ENCODE results near the gene SPIRE1. TPM values are rescaled to one million over a fixed set of nuclear protein-coding genes. Genes with fewer than 3 reads are reported as not detected.

SPIRE1 gene
- total RNA-seq, 1 experiment from 2014 or later = 2.5 TPM

- H3K9ac ChIP-seq (ENCODE audit: low read length) = no peak overlapping the region
- H3K9me2 ChIP-seq (replicated peaks; ENCODE audit: insufficient read depth, low read length) = no peaks in the 10 kb centered on the region
- H3K4me2 ChIP-seq (ENCODE audit: low read depth, low read length, poor library complexity, severe bottlenecking) = no peak overlapping the region
- no peak for DNase-seq
- H4K20me1 ChIP-seq (ENCODE audit: insufficient read depth, low read depth, low read length) = no peaks in the 10 kb centered on the region
- H2AFZ ChIP-seq (ENCODE audit: low read length) = no peak overlapping the region
- H3K4me3 ChIP-seq (ENCODE audit: low read length) = no peak overlapping the region
- no peaks in the 10 kb centered on the region for H3K36me3 ChIP-seq (ENCODE audit: insufficient read depth, low read length)
- no peaks in the 10 kb centered on the region for H3K79me2 ChIP-seq (ENCODE audit: low read length)
- no peak overlapping the region for H3K27ac ChIP-seq (ENCODE audit: low read length)
- H3K9me3 ChIP-seq (ENCODE audit: low read length) = no peaks in the 10 kb centered on the region
- no peaks in the 10 kb centered on the region for H3K27me3 ChIP-seq (ENCODE audit: low read length)
- H3K4me1 ChIP-seq (ENCODE audit: low read length) = no peaks in the 10 kb centered on the region
Measured at GRCh38 chr18:12463191-12463590, 194.7 kb downstream of the SPIRE1 start.

DNA sequence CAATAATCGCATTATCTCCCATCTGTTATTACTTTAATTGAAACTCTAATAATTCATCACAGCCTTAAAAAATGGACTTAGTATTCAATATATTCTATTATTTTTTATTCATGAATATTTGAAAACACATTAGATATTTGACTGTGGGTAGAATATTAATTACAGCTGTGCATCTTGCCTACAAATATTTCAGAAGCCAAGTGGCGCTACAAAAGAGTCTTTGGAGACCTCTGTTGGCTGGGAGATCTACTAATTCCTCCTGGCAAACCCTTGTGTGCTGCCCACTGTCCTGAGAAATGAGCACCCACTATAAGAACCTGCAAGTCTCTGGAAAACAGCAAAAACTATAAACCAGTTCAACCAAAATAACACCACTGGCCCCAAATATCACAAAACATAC, 195.7 kb downstream of the SPIRE1 start:
- H2AFZ ChIP-seq (ENCODE audit: low read length) = no peak overlapping the region
- H4K20me1 ChIP-seq (ENCODE audit: insufficient read depth, low read depth, low read length) = no peaks in the 10 kb centered on the region
- H3K9me2 ChIP-seq (replicated peaks; ENCODE audit: insufficient read depth, low read length) = no peaks in the 10 kb centered on the region
- no peaks in the 10 kb centered on the region for H3K9me3 ChIP-seq (ENCODE audit: low read length)
- no peak overlapping the region for H3K27ac ChIP-seq (ENCODE audit: low read length)
- no peak overlapping the region for H3K4me2 ChIP-seq (ENCODE audit: low read depth, low read length, poor library complexity, severe bottlenecking)
- H3K36me3 ChIP-seq (ENCODE audit: insufficient read depth, low read length) = no peaks in the 10 kb centered on the region
- H3K4me1 ChIP-seq (ENCODE audit: low read length) = no peaks in the 10 kb centered on the region
- H3K4me3 ChIP-seq (ENCODE audit: low read length) = no peak overlapping the region
- H3K27me3 ChIP-seq (ENCODE audit: low read length) = no peaks in the 10 kb centered on the region
- DNase-seq = no peak
- H3K79me2 ChIP-seq (ENCODE audit: low read length) = no peaks in the 10 kb centered on the region
- H3K9ac ChIP-seq (ENCODE audit: low read length) = no peak overlapping the region

DNA sequence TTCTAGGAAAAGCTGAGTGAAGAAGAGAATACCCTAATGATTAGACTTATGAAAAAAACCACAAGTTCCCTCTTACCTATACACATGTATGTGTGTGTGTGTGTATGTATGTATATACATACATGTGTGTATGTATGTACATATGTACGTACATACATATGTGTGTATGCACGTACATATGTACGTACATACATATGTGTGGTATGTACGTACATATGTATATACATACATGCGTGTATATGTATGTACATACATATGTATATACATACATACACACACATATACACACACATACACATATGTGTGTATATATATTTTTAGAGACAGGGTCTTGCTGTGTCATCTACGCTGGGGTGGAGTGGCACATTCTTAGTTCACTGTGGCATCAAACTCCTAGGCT, 196.6 kb downstream of the SPIRE1 start:
- H3K27ac ChIP-seq (ENCODE audit: low read length) = no peak overlapping the region
- H4K20me1 ChIP-seq (ENCODE audit: insufficient read depth, low read depth, low read length) = no peaks in the 10 kb centered on the region
- H3K4me2 ChIP-seq (ENCODE audit: low read depth, low read length, poor library complexity, severe bottlenecking) = no peak overlapping the region

GRCh38 chr18:12460874-12461273, 197.0 kb downstream of the SPIRE1 start:
- no peak for DNase-seq
- Histone ChIP-seq H3K9ac (ENCODE audit: low read length) (no peak overlapping the region), H4K20me1 (ENCODE audit: insufficient read depth, low read depth, low read length) (no peaks in the 10 kb centered on the region), H3K4me1 (ENCODE audit: low read length) (no peaks in the 10 kb centered on the region), H3K9me2 (replicated peaks; ENCODE audit: insufficient read depth, low read length) (no peaks in the 10 kb centered on the region), H3K36me3 (ENCODE audit: insufficient read depth, low read length) (no peaks in the 10 kb centered on the region), H3K27ac (ENCODE audit: low read length) (no peak overlapping the region), H3K9me3 (ENCODE audit: low read length) (no peaks in the 10 kb centered on the region), H3K27me3 (ENCODE audit: low read length) (no peaks in the 10 kb centered on the region), H3K79me2 (ENCODE audit: low read length) (no peaks in the 10 kb centered on the region), H3K4me2 (ENCODE audit: low read depth, low read length, poor library complexity, severe bottlenecking) (no peak overlapping the region), H2AFZ (ENCODE audit: low read length) (no peak overlapping the region), H3K4me3 (ENCODE audit: low read length) (no peak overlapping the region)

More for the DNA sequence above, 196.6 kb downstream of the SPIRE1 start:
- H3K9me2 ChIP-seq (replicated peaks; ENCODE audit: insufficient read depth, low read length) = no peaks in the 10 kb centered on the region
- no peaks in the 10 kb centered on the region for H3K9me3 ChIP-seq (ENCODE audit: low read length)
- H3K36me3 ChIP-seq (ENCODE audit: insufficient read depth, low read length) = no peaks in the 10 kb centered on the region
- no peak overlapping the region for H2AFZ ChIP-seq (ENCODE audit: low read length)
- no peak overlapping the region for H3K9ac ChIP-seq (ENCODE audit: low read length)
- no peak overlapping the region for H3K4me3 ChIP-seq (ENCODE audit: low read length)
- no peaks in the 10 kb centered on the region for H3K79me2 ChIP-seq (ENCODE audit: low read length)
- DNase-seq = no peak
- H3K27me3 ChIP-seq (ENCODE audit: low read length) = no peaks in the 10 kb centered on the region
- no peaks in the 10 kb centered on the region for H3K4me1 ChIP-seq (ENCODE audit: low read length)

- no peaks in the 10 kb centered on the region for H3K79me2 ChIP-seq (ENCODE audit: low read length)
- no peak overlapping the region for H3K9ac ChIP-seq (ENCODE audit: low read length)
- no peaks in the 10 kb centered on the region for H3K36me3 ChIP-seq (ENCODE audit: insufficient read depth, low read length)
- no peaks in the 10 kb centered on the region for H3K9me3 ChIP-seq (ENCODE audit: low read length)
- H3K4me1 ChIP-seq (ENCODE audit: low read length) = no peaks in the 10 kb centered on the region
- no peak overlapping the region for H3K27ac ChIP-seq (ENCODE audit: low read length)
- no peaks in the 10 kb centered on the region for H3K9me2 ChIP-seq (replicated peaks; ENCODE audit: insufficient read depth, low read length)
- no peak for DNase-seq
- H3K4me2 ChIP-seq (ENCODE audit: low read depth, low read length, poor library complexity, severe bottlenecking) = no peak overlapping the region
- H4K20me1 ChIP-seq (ENCODE audit: insufficient read depth, low read depth, low read length) = no peaks in the 10 kb centered on the region
- no peaks in the 10 kb centered on the region for H3K27me3 ChIP-seq (ENCODE audit: low read length)
- H2AFZ ChIP-seq (ENCODE audit: low read length) = no peak overlapping the region
- H3K4me3 ChIP-seq (ENCODE audit: low read length) = no peak overlapping the region
Measured at GRCh38 chr18:12458771-12459170, 199.1 kb downstream of the SPIRE1 start.

GRCh38 chr18:12456441-12456840, 201.5 kb downstream of the SPIRE1 start:
- no peaks in the 10 kb centered on the region for H3K9me2 ChIP-seq (replicated peaks; ENCODE audit: insufficient read depth, low read length)
- no peak overlapping the region for H3K4me3 ChIP-seq (ENCODE audit: low read length)
- no peak overlapping the region for H3K4me2 ChIP-seq (ENCODE audit: low read depth, low read length, poor library complexity, severe bottlenecking)

GRCh38 chr18:12455496-12455895, 202.4 kb downstream of the SPIRE1 start:
- H3K9me2 ChIP-seq (replicated peaks; ENCODE audit: insufficient read depth, low read length) = no peaks in the 10 kb centered on the region
- H3K27ac ChIP-seq (ENCODE audit: low read length) = no peak overlapping the region
- H3K79me2 ChIP-seq (ENCODE audit: low read length) = no peaks in the 10 kb centered on the region
- no peaks in the 10 kb centered on the region for H4K20me1 ChIP-seq (ENCODE audit: insufficient read depth, low read depth, low read length)
- no peak overlapping the region for H3K9ac ChIP-seq (ENCODE audit: low read length)
- no peak overlapping the region for H2AFZ ChIP-seq (ENCODE audit: low read length)
- DNase-seq = no peak
- H3K4me1 ChIP-seq (ENCODE audit: low read length) = no peaks in the 10 kb centered on the region
- no peak overlapping the region for H3K4me3 ChIP-seq (ENCODE audit: low read length)
- no peaks in the 10 kb centered on the region for H3K9me3 ChIP-seq (ENCODE audit: low read length)
- H3K36me3 ChIP-seq (ENCODE audit: insufficient read depth, low read length) = no peaks in the 10 kb centered on the region
- H3K4me2 ChIP-seq (ENCODE audit: low read depth, low read length, poor library complexity, severe bottlenecking) = no peak overlapping the region
- H3K27me3 ChIP-seq (ENCODE audit: low read length) = no peaks in the 10 kb centered on the region

More at GRCh38 chr18:12456441-12456840, 201.5 kb downstream of the SPIRE1 start:
- no peaks in the 10 kb centered on the region for H3K36me3 ChIP-seq (ENCODE audit: insufficient read depth, low read length)
- no peaks in the 10 kb centered on the region for H4K20me1 ChIP-seq (ENCODE audit: insufficient read depth, low read depth, low read length)
- no peaks in the 10 kb centered on the region for H3K79me2 ChIP-seq (ENCODE audit: low read length)
- H3K27ac ChIP-seq (ENCODE audit: low read length) = no peak overlapping the region
- H3K27me3 ChIP-seq (ENCODE audit: low read length) = no peaks in the 10 kb centered on the region
- H3K4me1 ChIP-seq (ENCODE audit: low read length) = no peaks in the 10 kb centered on the region
- H3K9me3 ChIP-seq (ENCODE audit: low read length) = no peaks in the 10 kb centered on the region
- no peak overlapping the region for H2AFZ ChIP-seq (ENCODE audit: low read length)
- no peak overlapping the region for H3K9ac ChIP-seq (ENCODE audit: low read length)
- DNase-seq = no peak

- H3K4me3 ChIP-seq (ENCODE audit: low read length) = no peak overlapping the region
- H3K4me1 ChIP-seq (ENCODE audit: low read length) = no peaks in the 10 kb centered on the region
- H3K9me3 ChIP-seq (ENCODE audit: low read length) = no peaks in the 10 kb centered on the region
- H3K36me3 ChIP-seq (ENCODE audit: insufficient read depth, low read length) = no peaks in the 10 kb centered on the region
- no peaks in the 10 kb centered on the region for H3K79me2 ChIP-seq (ENCODE audit: low read length)
- no peaks in the 10 kb centered on the region for H4K20me1 ChIP-seq (ENCODE audit: insufficient read depth, low read depth, low read length)
- no peak overlapping the region for H2AFZ ChIP-seq (ENCODE audit: low read length)
- H3K9ac ChIP-seq (ENCODE audit: low read length) = no peak overlapping the region
- DNase-seq = no peak
- H3K27ac ChIP-seq (ENCODE audit: low read length) = no peak overlapping the region
- no peak overlapping the region for H3K4me2 ChIP-seq (ENCODE audit: low read depth, low read length, poor library complexity, severe bottlenecking)
- H3K9me2 ChIP-seq (replicated peaks; ENCODE audit: insufficient read depth, low read length) = no peaks in the 10 kb centered on the region
- no peaks in the 10 kb centered on the region for H3K27me3 ChIP-seq (ENCODE audit: low read length)
Measured at GRCh38 chr18:12452784-12453183, 205.1 kb downstream of the SPIRE1 start.

DNA sequence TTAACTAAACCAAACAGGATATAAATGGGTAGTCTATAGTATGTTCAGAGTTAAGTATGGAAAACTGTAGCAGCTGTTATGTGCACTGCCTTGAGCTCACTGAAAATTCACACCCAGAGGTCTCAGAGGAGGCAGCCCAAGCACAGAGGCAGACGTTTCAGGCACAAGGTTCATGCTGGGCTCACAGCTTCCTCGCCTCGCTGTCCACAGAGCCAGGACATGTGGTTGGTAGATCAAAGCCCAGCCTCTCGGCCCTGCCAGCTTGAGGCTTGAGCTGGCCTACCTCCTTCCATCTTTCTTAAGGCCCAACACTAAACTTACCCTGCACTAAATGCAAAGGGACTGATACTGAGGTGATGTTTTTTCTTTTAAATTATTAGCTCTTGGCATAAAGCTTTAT, 206.5 kb downstream of the SPIRE1 start:
- Histone ChIP-seq H3K9me2 (replicated peaks; ENCODE audit: insufficient read depth, low read length) (no peaks in the 10 kb centered on the region), H3K27ac (ENCODE audit: low read length) (no peak overlapping the region), H3K4me3 (ENCODE audit: low read length) (no peak overlapping the region), H4K20me1 (ENCODE audit: insufficient read depth, low read depth, low read length) (no peaks in the 10 kb centered on the region), H3K9me3 (ENCODE audit: low read length) (no peaks in the 10 kb centered on the region), H3K9ac (ENCODE audit: low read length) (no peak overlapping the region), H3K4me1 (ENCODE audit: low read length) (no peaks in the 10 kb centered on the region), H3K27me3 (ENCODE audit: low read length) (no peaks in the 10 kb centered on the region), H3K79me2 (ENCODE audit: low read length) (no peaks in the 10 kb centered on the region), H3K4me2 (ENCODE audit: low read depth, low read length, poor library complexity, severe bottlenecking) (no peak overlapping the region), H2AFZ (ENCODE audit: low read length) (no peak overlapping the region), H3K36me3 (ENCODE audit: insufficient read depth, low read length) (no peaks in the 10 kb centered on the region)
- no peak for DNase-seq
